ENCODE measurements around the gene ATG2A. TPM values are rescaled to one million over a fixed set of nuclear protein-coding genes. Genes with fewer than 3 reads are reported as not detected.

Gene ATG2A
- total and polyA plus RNA-seq, 7 experiments from 2014 or later = 3.4 to 105 (median 33.5) TPM

- Mint-ChIP-seq H3K27ac (peak overlapping the region; percentile 84 to 95 (median 92)), H3K4me1 (peaks cover 51 to 68% (median 62%) of the 10 kb centered on the region in 7 donors), H3K9me3 (peaks cover 0 to 3% (median 0%) of the 10 kb centered on the region in 11 donors), H3K36me3 (peaks cover 0 to 30% (median 17%) of the 10 kb centered on the region in 5 donors), H3K4me3 (peak overlapping the region; percentile 95 to 99 (median 98)), H3K27me3 (no peaks in the 10 kb centered on the region)
- Histone ChIP-seq H3K27me3 (ENCODE audit: control insufficient read depth in 2 of 2, insufficient read depth in 2 of 2, low read length in 2 of 2) (no peaks in the 10 kb centered on the region), H3K36me3 (ENCODE audit: control insufficient read depth in 2 of 3, insufficient read depth in 3 of 3, low read length in 3 of 3) (peaks cover 3 to 22% (median 10%) of the 10 kb centered on the region in 3 experiments), H3K4me3 (ENCODE audit: low read length) (peak overlapping the region; percentile 100), H3K27ac (ENCODE audit: low read depth, low read length) (peak overlapping the region; percentile 80), H3K4me1 (ENCODE audit: control insufficient read depth in 2 of 2, insufficient read depth in 2 of 2, low read length in 2 of 2) (peaks cover 44 to 48% of the 10 kb centered on the region in 2 donors), H3K9me3 (ENCODE audit: control insufficient read depth in 2 of 3, low read length in 3 of 3) (no peaks in the 10 kb centered on the region)
- intact Hi-C loops (cut with micrococcal nuclease) = loop anchor here (1.0 to 5.0 kb wide), 14 partner anchors 9 to 619 kb away; partner anchors contain the start of genes ATG2A (in 2 of the 2), PPP2R5B (in 2 of the 2), CDCA5 (in 1 of the 2) and MAP4K2 (in 1 of the 2)
- no peak for DNase-seq
- CTCF ChIA-PET = interaction anchor here (0.7 to 30.3 kb wide), 5 partner anchors 10 to 231 kb away, joined by 3 to 945 read pairs (median 4); partner anchors contain the start of gene CDC42BPG
- POLR2A ChIA-PET = interaction anchor here (0.7 to 26.0 kb wide), 9 partner anchors 13 to 134 kb away, joined by 3 to 1324 read pairs (median 4); partner anchors contain the start of genes CDC42BPG, PPP2R5B and RASGRP2
- ATAC-seq = peak; percentile 19
Measured at GRCh38 chr11:64878223-64878493, 38.9 kb downstream of the ATG2A start.

- Histone ChIP-seq H3K4me3 (ENCODE audit: low read length) (peak overlapping the region; percentile 100), H3K27me3 (ENCODE audit: control insufficient read depth in 2 of 2, insufficient read depth in 2 of 2, low read length in 2 of 2) (no peaks in the 10 kb centered on the region), H3K36me3 (ENCODE audit: control insufficient read depth in 2 of 3, insufficient read depth in 3 of 3, low read length in 3 of 3) (peaks cover 9 to 28% (median 13%) of the 10 kb centered on the region in 3 experiments), H3K4me1 (ENCODE audit: control insufficient read depth in 2 of 2, insufficient read depth in 2 of 2, low read length in 2 of 2) (peaks cover 50 to 53% of the 10 kb centered on the region in 2 donors), H3K9me3 (ENCODE audit: control insufficient read depth in 2 of 3, low read length in 3 of 3) (no peaks in the 10 kb centered on the region), H3K27ac (ENCODE audit: low read depth, low read length) (peak overlapping the region; percentile 80)
- intact Hi-C loops (cut with micrococcal nuclease) = loop anchor here (1.0 to 5.0 kb wide), 14 partner anchors 8 to 620 kb away; partner anchors contain the start of genes ATG2A (in 2 of the 2), PPP2R5B (in 2 of the 2), CDCA5 (in 1 of the 2) and MAP4K2 (in 1 of the 2)
- Mint-ChIP-seq H3K36me3 (peaks cover 0 to 34% (median 22%) of the 10 kb centered on the region in 5 donors), H3K4me3 (peak overlapping the region; percentile 95 to 99 (median 98)), H3K27me3 (no peaks in the 10 kb centered on the region), H3K27ac (peak overlapping the region; percentile 84 to 95 (median 93)), H3K9me3 (peaks cover 0 to 3% (median 0%) of the 10 kb centered on the region in 11 donors), H3K4me1 (peaks cover 54 to 72% (median 64%) of the 10 kb centered on the region in 7 donors)
- ATAC-seq = no peak
- POLR2A ChIA-PET = interaction anchor here (0.7 to 26.0 kb wide), 11 partner anchors 13 to 621 kb away, joined by 3 to 1324 read pairs (median 4); partner anchors contain the start of genes CDC42BPG, MALAT1, PPP2R5B and RASGRP2
- peak in 2 of 9 donors; percentile 11 to 66 for DNase-seq
- CTCF ChIA-PET = interaction anchor here (0.7 to 30.3 kb wide), 5 partner anchors 10 to 232 kb away, joined by 3 to 945 read pairs (median 4); partner anchors contain the start of gene CDC42BPG
Measured at GRCh38 chr11:64877390-64878222, 39.4 kb downstream of the ATG2A start.

GRCh38 chr11:64876835-64877341 lies 40.1 kb downstream of the ATG2A start:
- H3K36me3 Mint-ChIP-seq = peaks cover 0 to 34% (median 23%) of the 10 kb centered on the region in 5 donors
- intact Hi-C loops (cut with micrococcal nuclease) = loop anchor here in 1 of 2 donors (5.0 kb wide), 1 partner anchor 75 kb away; the partner anchor contains the start of gene MAP4K2
- DNase-seq (no peak), ATAC-seq (no peak)
- ChIA-PET CTCF (interaction anchor here (1.5 to 30.3 kb wide), 3 partner anchors 11 to 21 kb away, joined by 3 to 945 read pairs (median 11); partner anchors contain the start of gene CDC42BPG), POLR2A (interaction anchor here (1.2 to 26.0 kb wide), 11 partner anchors 14 to 622 kb away, joined by 3 to 1324 read pairs (median 4); partner anchors contain the start of genes CDC42BPG, MALAT1, PPP2R5B and RASGRP2)
- Histone ChIP-seq H3K9me3 (ENCODE audit: control insufficient read depth in 2 of 3, low read length in 3 of 3) (no peaks in the 10 kb centered on the region), H3K4me3 (ENCODE audit: low read length) (peak overlapping the region; percentile 100), H3K36me3 (ENCODE audit: control insufficient read depth in 2 of 3, insufficient read depth in 3 of 3, low read length in 3 of 3) (peaks cover 12 to 34% (median 15%) of the 10 kb centered on the region in 3 experiments), H3K27ac (ENCODE audit: low read depth, low read length) (peak overlapping the region; percentile 80), H3K4me1 (ENCODE audit: control insufficient read depth in 2 of 2, insufficient read depth in 2 of 2, low read length in 2 of 2) (peaks cover 57 to 60% of the 10 kb centered on the region in 2 donors), H3K27me3 (ENCODE audit: control insufficient read depth in 2 of 2, insufficient read depth in 2 of 2, low read length in 2 of 2) (no peaks in the 10 kb centered on the region)
- H3K27me3 Mint-ChIP-seq = no peaks in the 10 kb centered on the region
- peak overlapping the region; percentile 84 to 95 (median 93) for H3K27ac Mint-ChIP-seq
- peaks cover 58 to 79% (median 68%) of the 10 kb centered on the region in 7 donors for H3K4me1 Mint-ChIP-seq
- peaks cover 0 to 3% (median 0%) of the 10 kb centered on the region in 11 donors for H3K9me3 Mint-ChIP-seq
- peak overlapping the region; percentile 95 to 99 (median 98) for H3K4me3 Mint-ChIP-seq

- intact Hi-C loops (cut with micrococcal nuclease) = loop anchor here in 1 of 2 donors (5.0 kb wide), 1 partner anchor 74 kb away; the partner anchor contains the start of gene MAP4K2
- Mint-ChIP-seq H3K36me3 (peaks cover 1 to 36% (median 25%) of the 10 kb centered on the region in 5 donors), H3K4me1 (peaks cover 60 to 82% (median 73%) of the 10 kb centered on the region in 7 donors), H3K27ac (peak overlapping the region; percentile 84 to 95 (median 93)), H3K4me3 (peak overlapping the region; percentile 95 to 99 (median 98)), H3K9me3 (peaks cover 0 to 3% (median 0%) of the 10 kb centered on the region in 11 donors), H3K27me3 (no peaks in the 10 kb centered on the region)
- no peaks in the 10 kb centered on the region for H3K27me3 ChIP-seq (ENCODE audit: control insufficient read depth in 2 of 2, insufficient read depth in 2 of 2, low read length in 2 of 2)
- H3K9me3 ChIP-seq (ENCODE audit: control insufficient read depth in 2 of 3, low read length in 3 of 3) = no peaks in the 10 kb centered on the region
- DNase-seq (peak in 1 of 9 donors; percentile 13), ATAC-seq (no peak)
- H3K36me3 ChIP-seq (ENCODE audit: control insufficient read depth in 2 of 3, insufficient read depth in 3 of 3, low read length in 3 of 3) = peaks cover 12 to 40% (median 17%) of the 10 kb centered on the region in 3 experiments
- peak overlapping the region; percentile 80 for H3K27ac ChIP-seq (ENCODE audit: low read depth, low read length)
- peaks cover 63 to 66% of the 10 kb centered on the region in 2 donors for H3K4me1 ChIP-seq (ENCODE audit: control insufficient read depth in 2 of 2, insufficient read depth in 2 of 2, low read length in 2 of 2)
- H3K4me3 ChIP-seq (ENCODE audit: low read length) = peak overlapping the region; percentile 100
- POLR2A ChIA-PET = interaction anchor here (0.7 to 26.0 kb wide), 9 partner anchors 9 to 623 kb away, joined by 3 to 1324 read pairs (median 4); partner anchors contain the start of genes CDC42BPG, MALAT1 and RASGRP2
- CTCF ChIA-PET = interaction anchor here (0.6 to 30.3 kb wide), 3 partner anchors 17 to 154 kb away, joined by 3 to 945 read pairs (median 4); partner anchors contain the start of gene CDC42BPG
Measured at GRCh38 chr11:64876229-64876750, 40.7 kb downstream of the ATG2A start.

GRCh38 chr11:64875369-64876228 lies 41.4 kb downstream of the ATG2A start:
- Mint-ChIP-seq H3K4me3 (peak overlapping the region; percentile 95 to 99 (median 98)), H3K36me3 (peaks cover 3 to 38% (median 27%) of the 10 kb centered on the region in 5 donors), H3K27ac (peak overlapping the region; percentile 84 to 95 (median 93)), H3K27me3 (no peaks in the 10 kb centered on the region), H3K9me3 (peaks cover 0 to 3% (median 0%) of the 10 kb centered on the region in 11 donors), H3K4me1 (peaks cover 58 to 82% (median 72%) of the 10 kb centered on the region in 7 donors)
- ATAC-seq = no peak
- Histone ChIP-seq H3K4me1 (ENCODE audit: control insufficient read depth in 2 of 2, insufficient read depth in 2 of 2, low read length in 2 of 2) (peaks cover 64 to 68% of the 10 kb centered on the region in 2 donors), H3K9me3 (ENCODE audit: control insufficient read depth in 2 of 3, low read length in 3 of 3) (no peaks in the 10 kb centered on the region), H3K27ac (ENCODE audit: low read depth, low read length) (peak overlapping the region; percentile 80), H3K4me3 (ENCODE audit: low read length) (peak overlapping the region; percentile 100), H3K27me3 (ENCODE audit: control insufficient read depth in 2 of 2, insufficient read depth in 2 of 2, low read length in 2 of 2) (no peaks in the 10 kb centered on the region), H3K36me3 (ENCODE audit: control insufficient read depth in 2 of 3, insufficient read depth in 3 of 3, low read length in 3 of 3) (peaks cover 12 to 46% (median 17%) of the 10 kb centered on the region in 3 experiments)
- intact Hi-C loops (cut with micrococcal nuclease) = loop anchor here in 1 of 2 donors (5.0 kb wide), 1 partner anchor 73 kb away; the partner anchor contains the start of gene MAP4K2
- ChIA-PET POLR2A (interaction anchor here (0.5 to 26.0 kb wide), 14 partner anchors 9 to 623 kb away, joined by 3 to 1324 read pairs (median 4); partner anchors contain the start of genes CDC42BPG, MALAT1, MEN1 and RASGRP2), CTCF (interaction anchor here (0.6 to 30.3 kb wide), 3 partner anchors 13 to 155 kb away, joined by 4 to 945 read pairs (median 6); partner anchors contain the start of gene CDC42BPG)
- DNase-seq = no peak

Data from naive thymus-derived CD4-positive, alpha-beta T cell (primary cell).